Islet precursor cell (in vitro differentiated cells): ENCODE results near the gene PSMD10.

Experiments used
- DNase-seq: peaks from one replicate; pipeline ENCODE4 v3.0.0-alpha.2; 2018

Gene PSMD10

DNA sequence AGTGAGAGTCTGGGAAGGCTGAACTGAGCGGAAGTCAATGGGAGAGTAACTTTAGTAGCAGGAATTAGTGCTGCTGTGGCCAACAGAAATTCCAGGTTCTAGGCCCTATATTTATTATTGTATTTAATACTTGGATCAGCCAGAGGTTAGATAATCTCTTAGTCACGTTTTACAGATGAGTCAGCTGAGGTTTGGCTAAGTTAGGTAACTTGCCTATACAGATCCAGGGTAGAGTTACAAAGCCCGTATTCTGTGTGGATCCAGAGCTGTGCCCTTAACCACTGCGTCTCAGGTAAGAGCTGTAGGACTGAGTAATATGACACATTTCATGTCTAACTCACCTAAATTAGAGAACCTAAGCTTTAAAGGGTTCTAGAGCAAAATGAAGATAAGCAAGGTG is 20.5 kb downstream of the PSMD10 start:
- no peak for DNase-seq

DNA sequence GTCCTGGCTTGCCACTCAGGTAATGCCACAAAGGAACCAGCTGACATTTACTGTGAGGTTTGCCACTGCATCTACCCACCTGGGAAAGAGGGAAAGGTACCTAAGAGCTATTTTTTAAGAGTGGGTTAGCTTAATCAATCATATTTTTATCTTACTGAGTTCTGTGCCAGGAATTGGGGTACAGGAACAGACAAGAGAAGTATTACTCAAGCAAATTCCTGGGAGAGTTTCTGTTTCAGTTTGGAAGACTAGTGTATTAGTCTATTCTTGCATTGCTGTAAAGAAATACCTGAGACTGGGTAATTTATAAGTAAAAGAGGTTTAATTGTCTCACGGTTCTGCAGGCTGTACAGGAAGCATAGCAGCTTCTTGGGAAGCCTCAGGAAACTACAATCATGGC is 23.2 kb downstream of the PSMD10 start:
- no peak for DNase-seq

DNA sequence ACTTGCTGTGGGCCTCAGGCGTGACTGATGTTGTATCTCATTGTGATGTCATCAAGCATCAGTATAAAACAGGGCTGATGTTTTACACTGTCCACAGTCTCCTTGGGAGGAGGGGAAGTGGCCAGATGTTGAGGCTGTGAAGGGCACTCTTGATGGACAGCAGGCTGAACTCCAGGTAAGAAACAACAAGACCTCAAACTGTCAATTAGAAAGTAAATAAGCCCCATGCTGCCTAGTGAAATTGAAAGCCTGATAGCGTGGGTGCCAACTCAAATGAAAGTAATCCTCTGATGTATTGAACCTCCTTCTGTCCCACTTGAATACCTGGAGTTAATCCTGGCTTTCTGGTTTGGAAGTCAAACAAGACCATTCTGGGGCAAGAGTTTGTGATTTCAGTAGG is 26.7 kb downstream of the PSMD10 start:
- no peak for DNase-seq

DNA sequence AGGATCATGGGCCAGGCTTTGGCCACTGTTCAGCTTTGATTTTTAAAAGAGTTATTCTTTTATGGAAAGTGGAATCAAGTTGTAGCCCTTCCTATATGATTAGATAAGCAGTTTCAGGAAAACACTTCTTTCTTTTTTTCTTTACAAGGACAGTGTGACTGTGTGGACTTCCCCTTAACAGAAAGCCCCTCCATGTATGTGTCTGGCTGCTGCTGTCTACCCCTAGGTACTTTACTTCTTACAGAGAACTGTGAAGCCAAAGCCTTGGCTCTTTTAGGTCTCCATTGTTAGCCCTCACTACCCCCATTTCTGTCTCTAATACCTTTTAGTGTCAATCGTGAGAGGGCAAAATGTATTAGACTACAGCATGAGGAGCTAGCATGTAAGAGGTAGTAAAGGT is 27.3 kb downstream of the PSMD10 start:
- DNase-seq, result no peak

DNA sequence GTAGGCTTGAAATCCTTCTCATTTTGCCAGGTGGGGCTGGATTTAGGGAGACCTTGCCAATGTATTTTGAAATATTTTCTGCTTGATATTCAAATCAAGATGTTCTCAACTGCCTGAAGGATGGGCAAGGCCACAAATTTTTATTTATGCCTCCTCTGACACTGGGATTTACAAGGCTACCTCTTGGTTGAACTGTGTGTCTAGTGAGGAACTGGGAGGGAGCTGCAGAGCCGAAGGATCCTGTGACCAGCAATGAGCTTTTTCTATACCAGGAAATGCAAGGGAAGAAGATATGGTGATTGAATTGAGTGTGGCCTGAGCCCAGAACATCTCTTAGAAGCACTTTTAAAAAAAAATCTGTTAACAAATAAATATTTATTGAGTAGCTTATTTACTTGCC is 31.5 kb downstream of the PSMD10 start:
- DNase-seq, result no peak

DNA sequence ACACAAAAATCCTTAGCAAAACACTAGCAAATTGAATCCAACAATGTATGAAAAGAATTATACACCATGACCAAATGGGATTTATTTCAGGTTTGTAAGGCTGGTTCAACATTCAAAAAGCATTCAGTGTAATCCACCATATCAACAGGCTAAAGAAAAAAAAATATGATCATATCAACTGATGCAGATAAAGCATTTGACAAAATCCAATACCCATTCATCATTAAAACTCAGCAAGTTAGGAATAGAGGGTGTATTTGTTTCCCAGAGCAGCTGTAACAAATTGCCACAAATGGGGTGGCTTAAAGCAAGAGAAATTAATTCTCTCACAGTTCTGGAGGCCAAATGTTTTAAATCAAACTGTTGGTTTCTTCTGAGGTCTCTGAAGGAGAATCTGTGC is 35.8 kb downstream of the PSMD10 start:
- no peak for DNase-seq

DNA sequence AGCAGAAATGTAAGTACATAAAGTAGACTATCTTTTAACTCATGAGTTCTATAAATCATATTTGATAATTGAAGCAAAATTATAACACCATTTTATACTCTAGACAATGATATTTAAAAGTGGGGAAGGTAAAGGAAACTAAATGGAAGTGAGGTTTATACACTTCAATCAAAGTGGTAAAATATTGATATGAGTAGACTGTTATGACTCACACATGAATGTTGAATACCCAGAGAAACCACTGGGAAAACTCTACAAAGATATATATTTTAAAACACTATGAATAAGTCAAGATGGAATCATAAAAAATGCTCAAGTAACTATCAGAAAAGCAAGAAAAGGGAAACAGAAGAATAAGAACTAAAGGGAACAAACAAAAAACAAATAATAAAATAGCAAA is 38.1 kb downstream of the PSMD10 start:
- DNase-seq, result no peak

DNA sequence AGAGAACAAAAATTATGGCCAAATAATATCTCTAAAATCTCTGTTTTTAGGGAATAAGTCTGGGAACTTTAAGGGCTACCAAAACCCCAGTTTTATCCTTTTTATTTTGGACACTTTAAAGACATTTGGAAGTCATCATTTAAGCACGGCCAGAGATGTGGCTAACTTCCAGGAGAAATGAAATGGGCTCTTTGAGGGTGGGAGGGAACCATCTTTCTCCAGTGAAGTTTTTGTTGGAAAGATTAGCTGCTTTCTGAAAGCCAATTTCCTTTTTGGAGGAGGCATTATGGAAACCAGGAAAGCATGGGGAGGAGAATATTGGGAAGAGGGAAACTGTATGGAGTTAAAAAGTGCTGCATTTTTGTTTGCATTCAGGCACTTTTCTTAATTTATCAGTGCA is 41.7 kb downstream of the PSMD10 start:
- DNase-seq, result no peak

DNA sequence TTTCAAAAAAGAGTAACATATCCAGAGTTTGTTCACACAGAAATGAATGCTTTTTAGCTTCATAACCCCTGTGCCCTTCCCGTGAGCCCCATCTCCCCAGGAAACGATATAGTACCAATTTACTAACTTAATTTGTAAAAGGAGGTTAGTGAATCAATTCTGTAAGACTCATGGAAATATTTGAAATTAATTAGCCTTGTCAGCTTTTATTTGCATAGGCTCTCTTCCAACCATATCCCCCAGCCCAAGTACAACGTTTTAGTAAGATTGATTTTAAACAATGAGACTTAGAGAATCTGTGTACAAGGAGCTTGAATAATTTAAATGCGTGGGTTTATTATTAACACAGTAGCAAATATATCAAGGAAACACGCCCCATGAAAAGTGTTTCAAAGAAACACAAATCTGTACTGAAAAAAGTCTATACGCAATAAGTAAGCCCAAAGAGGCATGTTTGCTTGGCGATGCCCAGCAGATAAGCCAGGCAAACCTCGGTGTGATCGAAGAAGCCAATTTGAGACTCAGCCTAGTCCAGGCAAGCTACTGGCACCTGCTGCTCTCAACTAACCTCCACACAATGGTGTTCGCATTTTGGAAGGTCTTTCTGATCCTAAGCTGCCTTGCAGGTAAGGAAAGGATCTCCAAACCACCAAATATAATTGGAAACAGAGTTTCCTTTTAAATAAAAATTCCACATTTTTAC is 46.6 kb downstream of the PSMD10 start, which contains the start of gene VSIG1:
Gene VSIG1 (plus strand): TSS at position 512 of the 703 bp plus-strand sequence. CDS start 66 bp downstream, at position 578.
- DNase-seq, result no peak

DNA sequence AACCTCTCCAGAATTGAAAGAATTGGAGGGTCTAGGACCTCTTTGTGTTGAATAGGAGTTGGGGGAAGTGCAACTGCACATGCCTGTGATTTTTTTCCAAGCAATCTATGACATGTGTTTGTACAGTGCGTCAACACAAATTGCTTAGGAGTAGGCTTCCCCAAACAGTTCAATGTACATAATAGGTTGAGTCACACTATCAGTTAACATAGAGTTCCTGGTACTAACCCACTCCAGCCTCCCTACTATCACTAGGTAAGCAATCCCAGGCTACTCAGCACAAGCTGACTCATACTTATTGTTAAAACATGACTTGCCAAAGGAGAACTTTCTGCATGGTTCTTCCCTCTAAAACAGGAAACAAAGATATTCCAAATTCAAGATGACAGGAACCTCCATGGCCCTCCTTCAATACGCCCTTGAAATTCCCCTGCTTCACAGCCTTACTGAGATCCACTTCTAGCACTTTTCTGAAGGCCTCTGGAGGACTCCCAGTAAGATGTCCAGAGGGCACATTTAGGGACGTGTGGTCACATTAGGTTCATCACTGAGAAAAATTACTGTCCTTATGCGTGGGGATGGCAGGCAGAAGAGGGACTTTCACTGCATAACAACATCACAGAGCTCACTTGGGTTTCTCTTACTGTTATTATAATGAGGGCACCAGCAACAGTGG is 54.9 kb downstream of the PSMD10 start:
- DNase-seq, result no peak

DNA sequence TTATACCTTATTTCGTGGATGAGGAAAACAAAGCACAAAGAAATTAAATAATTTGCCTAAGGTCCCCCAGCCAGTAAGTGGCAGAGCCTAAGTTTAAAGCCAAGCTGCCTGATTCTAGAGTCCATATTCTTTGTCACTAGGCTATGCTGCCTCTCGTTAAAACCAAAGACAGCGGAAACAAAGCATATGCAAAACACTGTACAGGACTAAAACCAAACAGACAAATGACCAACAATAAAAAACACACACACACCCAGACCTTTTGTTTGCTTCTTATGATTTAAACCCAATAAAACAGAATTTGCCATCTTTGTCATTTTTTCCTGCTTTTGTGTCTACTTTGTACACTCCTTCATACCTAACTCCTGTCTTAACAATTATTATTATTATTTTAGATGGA is 56.6 kb downstream of the PSMD10 start:
- DNase-seq, result no peak
